HG03354 (cell line): ENCODE results near the gene SLC38A8.

Experiments
- ATAC-seq: cut with Tn5 transposase; IDR thresholded peaks from one replicate; pipeline ENCODE4 v1.9.1; 2021; ENCODE audit warnings: mild to moderate bottlenecking; ENCODE audit not compliant: unreplicated experiment, poor library complexity, severe bottlenecking

The SLC38A8 gene

DNA sequence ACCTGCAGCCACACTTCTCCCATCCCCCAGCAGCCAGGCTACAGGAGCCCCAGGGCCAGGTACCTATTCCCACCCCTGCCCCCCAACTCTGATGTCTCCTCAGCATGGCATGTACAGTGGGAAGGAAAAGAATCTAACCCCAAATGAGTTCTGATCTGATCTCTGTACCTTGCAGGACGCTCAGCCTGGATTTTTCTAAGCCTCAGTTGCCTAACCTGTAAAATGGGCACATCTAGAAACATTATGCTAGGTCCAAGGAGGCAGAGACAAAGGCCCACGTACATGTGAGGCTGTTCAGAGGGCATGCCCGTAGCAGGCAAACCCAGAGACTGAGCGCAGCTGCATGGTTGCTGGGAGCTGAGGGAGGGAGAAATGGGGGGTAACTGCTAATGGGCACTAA lies 35.1 kb downstream of the SLC38A8 start:
- no peak for ATAC-seq

- ATAC-seq: no peak
Measured at GRCh38 chr16:84005391-84005790, 37.2 kb downstream of the SLC38A8 start.

DNA sequence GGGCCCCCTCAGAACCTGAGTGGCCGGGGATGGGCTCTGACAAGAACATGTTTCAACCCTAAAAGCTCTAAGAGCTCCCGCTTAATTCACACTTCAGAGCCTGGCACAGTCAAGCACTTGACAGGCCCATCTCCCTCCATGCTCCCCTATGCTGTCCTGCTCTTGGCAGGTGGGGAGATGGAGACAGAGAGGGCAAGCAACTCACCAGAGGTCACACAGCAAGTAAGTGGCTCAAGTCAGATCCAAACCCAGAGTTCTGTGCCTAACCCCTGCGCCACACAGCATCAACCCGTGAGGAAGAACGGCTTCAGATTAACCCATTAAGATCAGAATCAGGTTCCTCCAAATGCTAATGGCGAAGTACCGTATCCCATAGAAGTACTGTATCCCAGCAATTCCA lies 38.2 kb downstream of the SLC38A8 start:
- no peak for ATAC-seq

GRCh38 chr16:84003038-84003437 lies 39.6 kb downstream of the SLC38A8 start:
- ATAC-seq: no peak

- ATAC-seq: no peak
Measured at GRCh38 chr16:84001726-84002125, 40.9 kb downstream of the SLC38A8 start.

GRCh38 chr16:84000989-84001642 lies 41.5 kb downstream of the SLC38A8 start:
- ATAC-seq: no peak

DNA sequence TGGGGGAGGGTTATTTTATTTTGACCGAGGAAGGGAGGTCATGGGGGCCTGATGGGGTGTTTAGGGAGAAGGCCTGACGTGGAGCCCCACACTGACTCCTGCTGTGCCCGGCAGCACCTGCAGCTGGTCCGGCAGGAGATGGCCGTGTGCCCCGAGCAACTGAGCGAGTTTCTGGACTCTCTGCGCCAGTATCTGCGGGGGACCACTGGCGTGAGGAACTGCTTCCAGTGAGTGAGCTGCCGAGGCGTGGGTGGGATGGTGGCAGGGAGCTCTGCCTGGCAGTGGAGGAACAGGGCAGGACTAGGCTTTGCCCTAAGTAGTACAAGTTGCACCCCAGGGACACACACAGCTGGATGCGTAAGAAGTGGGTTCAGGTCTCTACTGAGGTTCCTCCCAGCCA lies 44.5 kb downstream of the SLC38A8 start:
- no peak for ATAC-seq

- no peak for ATAC-seq
Measured at GRCh38 chr16:83996481-83997252, 45.9 kb downstream of the SLC38A8 start.

DNA sequence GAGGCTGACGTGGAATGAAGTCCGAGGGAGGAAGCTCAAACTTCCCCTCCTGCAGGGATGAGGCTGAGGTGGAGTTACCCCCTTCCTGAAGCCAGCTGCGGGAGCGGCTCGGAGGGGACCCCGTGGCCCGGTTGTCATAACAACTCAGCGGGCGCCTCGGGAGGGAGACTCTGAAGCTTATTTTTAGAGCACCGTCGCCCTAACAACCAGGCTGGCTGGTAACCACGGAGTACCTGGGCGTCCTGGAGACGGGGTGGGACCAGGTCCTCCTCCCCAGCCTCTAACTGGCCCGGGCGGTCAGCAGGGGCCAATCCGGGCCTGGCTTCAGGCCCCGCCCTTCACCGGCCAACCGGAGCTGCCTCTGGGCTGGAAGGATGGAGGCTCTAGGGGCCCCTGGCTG lies 46.8 kb downstream of the SLC38A8 start:
- ATAC-seq: no peak

DNA sequence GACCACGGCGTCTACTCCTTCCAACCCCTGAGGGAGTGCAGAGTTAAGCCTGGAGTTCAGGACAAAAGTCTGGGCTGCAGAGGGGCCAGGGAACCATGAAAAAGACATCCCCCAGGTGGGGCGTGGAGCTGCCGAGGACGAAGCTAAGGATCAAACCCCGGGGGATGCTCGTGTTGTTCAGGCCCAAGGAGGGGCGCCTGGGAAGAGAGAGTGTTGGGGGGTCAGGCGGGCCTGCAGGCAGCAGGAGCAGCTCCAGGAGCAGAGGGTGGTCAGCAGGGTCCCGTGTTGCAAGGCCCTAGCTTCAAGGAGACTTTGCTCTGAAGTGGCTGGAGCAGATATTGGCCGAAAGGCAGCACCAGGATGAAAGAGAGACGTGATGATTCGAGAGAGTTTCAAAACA lies 47.9 kb downstream of the SLC38A8 start:
- no peak for ATAC-seq

DNA sequence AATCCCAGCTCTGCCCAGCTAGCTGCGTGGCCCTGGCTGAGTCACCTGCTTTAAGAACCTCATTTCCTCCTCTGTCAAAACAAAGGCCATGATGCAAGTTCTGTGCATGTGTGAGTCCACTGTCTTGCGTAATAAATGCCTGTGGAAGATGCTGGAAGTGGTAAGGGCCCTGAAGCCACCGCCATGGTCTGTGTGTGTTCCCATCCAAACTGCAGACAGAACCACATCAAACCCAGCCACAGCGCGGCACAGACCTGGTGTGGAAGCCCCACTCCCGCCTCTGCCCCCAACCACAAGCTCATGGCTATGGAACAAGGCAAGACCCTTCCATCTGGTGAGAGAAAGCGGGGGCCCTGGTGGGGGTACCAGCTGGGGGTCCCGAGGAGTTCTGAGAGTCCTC lies 48.5 kb downstream of the SLC38A8 start:
- no peak for ATAC-seq

DNA sequence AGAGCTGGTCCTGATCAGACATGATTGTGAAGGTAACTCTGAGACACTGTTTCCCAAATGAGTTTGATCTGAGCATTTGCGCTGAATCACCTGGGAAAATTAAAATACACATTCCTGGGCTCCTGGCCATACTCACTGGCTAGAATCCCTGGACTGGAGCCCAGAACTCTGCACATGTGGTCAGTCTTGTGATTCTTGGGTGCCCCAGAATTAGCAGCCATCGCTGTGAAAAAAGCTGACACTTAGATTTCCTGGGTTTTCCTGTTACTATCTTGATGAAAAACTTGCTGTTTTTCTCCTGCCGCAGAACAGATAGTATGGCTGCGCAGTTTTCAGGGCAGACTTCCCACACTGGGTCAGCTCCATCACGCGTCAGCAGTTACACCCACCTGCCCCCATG lies 50.0 kb downstream of the SLC38A8 start:
- ATAC-seq: no peak

GRCh38 chr16:83990492-83990891 lies 52.1 kb downstream of the SLC38A8 start:
- ATAC-seq: no peak

GRCh38 chr16:83989300-83989699 lies 53.3 kb downstream of the SLC38A8 start:
- no peak for ATAC-seq

- ATAC-seq: no peak
Measured at GRCh38 chr16:83983491-83983890, 59.1 kb downstream of the SLC38A8 start.

- no peak for ATAC-seq
Measured at GRCh38 chr16:83981799-83982198, 60.8 kb downstream of the SLC38A8 start.

GRCh38 chr16:83980794-83981193 lies 61.8 kb downstream of the SLC38A8 start:
- ATAC-seq: no peak

DNA sequence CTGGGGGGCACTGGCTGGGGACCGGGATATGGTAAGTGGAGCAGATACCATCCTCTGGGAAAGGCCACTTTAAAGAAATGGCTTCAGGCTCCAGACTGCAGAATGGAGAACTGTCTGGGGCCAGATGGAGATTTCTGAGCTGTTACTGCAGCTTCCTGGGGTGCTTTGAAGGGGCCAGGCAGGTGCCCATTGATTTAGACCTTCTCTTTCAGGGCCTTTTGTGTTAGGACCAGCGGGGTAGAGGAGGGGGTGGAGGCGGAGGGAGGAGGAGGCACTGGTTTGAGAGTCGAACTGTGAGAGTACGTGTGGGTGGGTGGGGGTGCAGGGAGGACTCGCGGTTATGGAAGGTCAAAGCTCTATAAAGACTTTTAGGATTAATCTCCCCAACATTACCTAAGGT lies 63.2 kb downstream of the SLC38A8 start:
- ATAC-seq: no peak

DNA sequence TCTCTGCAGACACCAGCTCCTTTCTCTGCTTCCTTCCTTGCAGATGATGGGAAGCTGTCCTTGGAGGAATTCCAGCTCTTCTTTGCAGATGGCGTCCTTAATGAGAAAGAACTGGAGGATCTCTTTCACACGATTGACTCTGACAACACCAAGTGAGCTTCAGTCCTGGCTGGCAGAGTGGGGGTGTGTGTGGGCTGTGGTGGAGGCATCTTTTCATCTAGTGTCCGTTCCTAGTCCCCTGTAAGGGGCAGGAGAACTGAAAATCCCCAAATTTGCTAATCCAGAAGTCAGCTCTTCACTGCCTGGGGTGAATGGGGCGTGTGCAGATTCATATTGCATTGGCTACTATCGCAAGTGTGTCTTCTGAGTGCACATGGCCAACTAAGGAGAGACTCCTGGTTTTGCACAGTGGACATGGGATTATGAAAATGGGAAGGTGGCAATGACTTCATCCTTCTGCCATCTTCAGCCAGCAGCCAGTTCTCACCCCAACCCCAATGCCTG lies 64.1 kb downstream of the SLC38A8 start:
- ATAC-seq: no peak

DNA sequence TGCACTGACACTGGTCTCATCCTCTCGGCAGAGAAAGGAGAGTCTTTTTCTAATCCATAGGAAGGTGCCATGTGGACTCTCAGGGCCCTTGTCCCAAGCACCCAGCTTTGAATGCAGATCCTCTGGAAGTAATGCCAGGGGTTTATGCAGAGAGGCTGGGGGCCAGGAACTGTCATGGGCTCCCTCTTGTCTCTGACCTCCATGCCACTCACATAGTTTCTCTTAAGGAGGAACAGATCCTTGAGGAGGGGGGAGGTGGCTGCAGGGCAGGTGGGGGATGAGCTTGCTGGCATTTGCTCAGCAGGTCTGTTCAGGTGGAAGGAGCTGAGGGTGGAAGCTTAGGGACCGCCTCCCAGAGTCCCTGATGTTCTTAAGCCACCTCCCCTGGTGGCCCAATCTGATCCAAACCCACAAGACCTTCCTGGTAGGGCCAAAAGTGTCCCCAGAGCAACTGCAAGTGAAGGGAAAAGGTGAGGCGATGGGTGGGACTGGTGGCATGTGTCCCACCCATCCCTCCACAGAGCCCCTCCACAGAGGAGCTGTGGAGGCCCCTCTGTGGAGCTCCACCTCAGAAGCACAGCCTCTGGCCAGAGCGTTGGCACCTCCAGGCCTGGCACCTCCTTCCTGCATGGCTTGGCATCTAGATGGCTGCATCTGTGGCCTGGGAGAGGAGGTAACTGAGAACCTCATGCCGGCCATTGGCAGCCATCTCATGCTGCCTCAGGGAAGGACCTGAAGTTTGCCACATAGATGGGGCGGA lies 65.4 kb downstream of the SLC38A8 start:
- no peak for ATAC-seq
